DMS53 treated with DMSO at 0.1 percent for 48 hours (cell line): ENCODE results near the gene SARDH.

Source experiments
- DNase-seq: peaks from one replicate; lab custom pipeline; 2025; ENCODE audit not compliant: unreplicated experiment; lab: John Stamatoyannopoulos, UW

SARDH gene

GRCh38 chr9:133705576-133705975 is 32.6 kb downstream of the SARDH start:
- DNase-seq: no peak

- no peak for DNase-seq
These were observed 33.4 kb downstream of the SARDH start for GRCh38 chr9:133704711-133705181.

- DNase-seq: no peak
These were observed 34.4 kb downstream of the SARDH start for GRCh38 chr9:133703591-133704399.

- no peak for DNase-seq
These were observed 35.2 kb downstream of the SARDH start for GRCh38 chr9:133702798-133703590.

GRCh38 chr9:133701981-133702797 is 36.0 kb downstream of the SARDH start:
- no peak for DNase-seq

GRCh38 chr9:133701321-133701980 is 36.7 kb downstream of the SARDH start:
- no peak for DNase-seq

GRCh38 chr9:133700819-133701320 is 37.3 kb downstream of the SARDH start:
- no peak for DNase-seq

GRCh38 chr9:133699546-133699945 is 38.6 kb downstream of the SARDH start:
- no peak for DNase-seq

GRCh38 chr9:133696071-133696472 is 42.1 kb downstream of the SARDH start:
- no peak for DNase-seq

- DNase-seq: no peak
These were observed 43.5 kb downstream of the SARDH start for GRCh38 chr9:133694686-133695085.

GRCh38 chr9:133693703-133694529 is 44.2 kb downstream of the SARDH start:
- DNase-seq: no peak

GRCh38 chr9:133693116-133693515 is 45.0 kb downstream of the SARDH start:
- no peak for DNase-seq

GRCh38 chr9:133692364-133692985 is 45.7 kb downstream of the SARDH start:
- DNase-seq: no peak

GRCh38 chr9:133691626-133692363 is 46.4 kb downstream of the SARDH start:
- no peak for DNase-seq

GRCh38 chr9:133691191-133691590 is 47.0 kb downstream of the SARDH start:
- DNase-seq: no peak

- no peak for DNase-seq
These were observed 48.0 kb downstream of the SARDH start for GRCh38 chr9:133690081-133690561.

GRCh38 chr9:133689151-133689763 is 48.9 kb downstream of the SARDH start:
- DNase-seq: no peak
